Breast epithelium (tissue), 3 donors: ENCODE measurements around the gene TP53AIP1.

Experiments
- CTCF ChIP-seq, 3 donors: fragments of 450-650 bp; IDR thresholded peaks; one replicate each; pipeline ENCODE4 v1.5.1; 2016 to 2017; ENCODE audit warnings: antibody characterized with exemption in 3 of 3, mild to moderate bottlenecking in 3 of 3, moderate library complexity in 3 of 3
- POLR2A ChIP-seq: fragments of 450-650 bp; IDR thresholded peaks from one replicate; pipeline ENCODE4 v1.6.1; 2016; ENCODE audit warnings: antibody characterized with exemption, mild to moderate bottlenecking, moderate library complexity

- TF ChIP-seq CTCF (IDR thresholded peaks at IDR 0.05), result no peak
- TF ChIP-seq POLR2A, result no peak
Observed at GRCh38 chr11:128936606-128937251, 5.9 kb downstream of the TP53AIP1 start.
